ENCODE data around the gene MFSD2A.
A peak's percentile ranks its signal among the peaks of the same experiment; 100 is the strongest.

DNA sequence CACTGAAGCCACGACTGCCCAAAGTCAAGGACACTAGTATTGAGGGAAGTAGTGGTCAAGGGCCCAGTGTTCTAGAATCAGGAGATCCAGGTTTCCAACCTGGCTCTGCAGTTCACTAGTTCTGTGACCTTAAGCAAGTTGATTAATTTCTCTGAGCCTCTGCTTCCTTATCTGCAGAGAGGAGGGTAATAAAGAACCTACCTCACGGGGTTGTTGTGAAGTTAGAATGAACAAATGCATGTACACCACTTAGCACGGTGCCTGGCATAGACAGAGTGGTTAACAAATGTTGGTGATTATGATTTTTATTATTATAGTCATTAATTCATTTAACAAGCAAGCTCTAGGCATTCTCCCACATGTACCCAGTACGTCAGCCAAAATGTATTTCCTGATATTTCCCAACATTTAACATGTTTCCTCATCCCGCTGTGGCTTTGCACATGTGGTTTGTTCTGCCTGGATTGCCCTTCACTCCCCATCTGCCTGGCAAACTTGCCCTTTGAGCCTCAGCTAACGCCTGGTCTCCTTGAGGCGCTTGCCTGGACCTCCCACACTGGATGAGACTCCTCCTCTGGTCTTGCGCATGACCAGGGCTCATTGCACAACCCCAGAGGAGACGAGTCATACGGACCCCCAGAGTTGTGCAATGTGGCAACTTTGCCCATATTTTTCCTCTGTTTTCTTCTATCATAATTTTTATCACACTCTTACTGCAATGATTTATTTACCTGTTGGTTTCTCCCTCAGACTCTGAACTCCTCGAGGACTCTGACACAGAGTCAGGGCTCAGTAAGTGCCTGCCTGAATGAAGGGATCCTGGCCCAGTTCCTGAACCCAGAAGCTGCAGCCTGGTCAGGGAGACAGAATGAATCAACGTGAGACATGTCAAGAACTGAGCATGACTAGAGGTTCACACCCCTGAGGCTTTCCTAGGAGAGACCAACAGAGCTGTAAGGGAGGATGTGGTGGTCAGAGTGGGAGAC lies 20.7 kb upstream of the MFSD2A start:
- TF ChIP-seq, protein P1, sequence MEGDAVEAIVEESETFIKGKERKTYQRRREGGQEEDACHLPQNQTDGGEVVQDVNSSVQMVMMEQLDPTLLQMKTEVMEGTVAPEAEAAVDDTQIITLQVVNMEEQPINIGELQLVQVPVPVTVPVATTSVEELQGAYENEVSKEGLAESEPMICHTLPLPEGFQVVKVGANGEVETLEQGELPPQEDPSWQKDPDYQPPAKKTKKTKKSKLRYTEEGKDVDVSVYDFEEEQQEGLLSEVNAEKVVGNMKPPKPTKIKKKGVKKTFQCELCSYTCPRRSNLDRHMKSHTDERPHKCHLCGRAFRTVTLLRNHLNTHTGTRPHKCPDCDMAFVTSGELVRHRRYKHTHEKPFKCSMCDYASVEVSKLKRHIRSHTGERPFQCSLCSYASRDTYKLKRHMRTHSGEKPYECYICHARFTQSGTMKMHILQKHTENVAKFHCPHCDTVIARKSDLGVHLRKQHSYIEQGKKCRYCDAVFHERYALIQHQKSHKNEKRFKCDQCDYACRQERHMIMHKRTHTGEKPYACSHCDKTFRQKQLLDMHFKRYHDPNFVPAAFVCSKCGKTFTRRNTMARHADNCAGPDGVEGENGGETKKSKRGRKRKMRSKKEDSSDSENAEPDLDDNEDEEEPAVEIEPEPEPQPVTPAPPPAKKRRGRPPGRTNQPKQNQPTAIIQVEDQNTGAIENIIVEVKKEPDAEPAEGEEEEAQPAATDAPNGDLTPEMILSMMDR (IDR thresholded peaks at IDR 0.05): peak in 1 of 3 donors; percentile 18
- no peak for TF ChIP-seq POLR2A (IDR thresholded peaks at IDR 0.05)
